Cardiac fibroblast (primary cell): Measurements from ENCODE around the gene TBX21.
A peak's percentile ranks its signal among the peaks of the same experiment; 100 is the strongest.

ENCODE experiments used
- DNase-seq, 2 donors: peaks; one replicate each; pipeline versions ENCODE4 v3.0.0 to v3.0.0-alpha.2; 2010; ENCODE audit warnings: low read depth in 2 of 2
- H3K4me3 ChIP-seq, 2 donors: replicated peaks in 1 of 2; 1 replicate in 1 of 2; 2 replicates in 1 of 2; pipeline ENCODE4 v1.5.1; 2011; ENCODE audit warnings: low read depth in 2 of 2, low read length in 2 of 2, mild to moderate bottlenecking in 2 of 2, moderate library complexity in 1 of 2
- CTCF ChIP-seq: IDR thresholded peaks from one replicate; pipeline ENCODE4 v1.5.1; 2011; ENCODE audit warnings: low read depth, mild to moderate bottlenecking, low read length, inconsistent platforms

TBX21 gene

GRCh38 chr17:47720196-47720595 lies 12.8 kb upstream of the TBX21 start:
- DNase-seq, result no peak
- H3K4me3 ChIP-seq, result no peak overlapping the region
- TF ChIP-seq CTCF, result no peak

DNA sequence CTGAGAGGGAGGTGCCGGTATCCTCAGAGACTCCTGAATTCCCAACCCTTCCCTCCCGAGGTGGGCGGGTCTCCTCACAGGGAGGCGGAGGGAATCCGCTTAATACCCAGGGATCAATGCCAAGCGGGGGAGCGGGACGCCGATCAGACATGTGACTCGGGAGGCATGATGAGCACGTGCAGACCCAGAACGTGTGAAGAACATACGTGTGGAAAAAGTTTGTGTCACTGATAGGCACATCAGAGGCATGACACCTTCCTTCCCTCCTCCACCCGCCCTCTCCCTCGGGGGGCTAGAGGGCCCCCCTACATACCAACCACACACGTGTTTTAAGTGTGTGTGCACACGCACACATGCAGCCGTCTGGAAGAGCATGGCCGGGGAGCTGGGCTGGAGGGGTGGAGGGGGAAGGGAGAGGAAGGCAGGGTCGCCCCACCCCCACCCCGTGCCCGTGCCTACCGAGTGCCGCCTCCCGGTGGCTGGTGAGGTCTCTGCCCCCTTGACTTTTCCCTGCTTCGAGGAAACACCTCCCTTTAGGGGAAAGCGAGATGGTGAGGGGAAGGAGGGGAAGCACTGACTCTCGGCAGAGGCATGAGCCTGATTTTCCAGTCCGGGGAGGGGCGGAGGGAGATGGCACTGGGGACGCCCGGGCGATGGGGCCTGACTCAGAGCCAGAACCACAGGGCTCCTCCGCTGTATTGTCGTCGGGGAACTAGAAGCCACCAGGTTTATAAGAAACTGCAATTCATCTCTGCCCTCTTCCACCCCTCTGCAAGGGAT lies 12.1 kb upstream of the TBX21 start:
- peak in 1 of 2 donors; percentile 13 for DNase-seq
- TF ChIP-seq CTCF, result no peak
- H3K4me3 ChIP-seq, result no peak overlapping the region

DNA sequence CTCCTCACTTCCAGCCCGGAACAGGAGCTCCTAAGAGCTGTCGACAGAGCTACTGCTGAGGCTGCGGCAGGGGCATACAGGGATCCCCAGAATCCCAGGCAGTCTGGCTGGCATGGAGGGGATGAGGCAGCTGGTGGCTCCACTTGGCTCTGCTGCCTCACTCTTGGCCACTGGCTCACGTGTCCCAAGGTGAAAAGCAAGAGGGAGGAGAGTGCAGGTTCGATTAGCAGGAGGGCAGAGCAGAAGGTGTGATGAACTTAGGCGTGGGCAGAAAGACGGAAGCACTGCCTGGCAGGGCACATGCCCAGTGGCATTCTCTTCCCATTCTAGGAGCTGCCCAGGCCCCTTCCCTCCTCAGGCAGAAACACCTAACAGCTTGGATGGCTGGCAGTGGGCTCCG lies 11.3 kb upstream of the TBX21 start:
- TF ChIP-seq CTCF, result no peak
- H3K4me3 ChIP-seq, result no peak overlapping the region
- no peak for DNase-seq

GRCh38 chr17:47724705-47725104 lies 8.3 kb upstream of the TBX21 start:
- no peak for DNase-seq
- no peak for TF ChIP-seq CTCF
- no peak overlapping the region for H3K4me3 ChIP-seq

GRCh38 chr17:47725446-47726111 lies 7.5 kb upstream of the TBX21 start:
- no peak overlapping the region for H3K4me3 ChIP-seq
- peak; percentile 4 for TF ChIP-seq CTCF
- no peak for DNase-seq

GRCh38 chr17:47726796-47727703 lies 6.0 kb upstream of the TBX21 start:
- DNase-seq, result no peak
- H3K4me3 ChIP-seq, result no peak overlapping the region
- no peak for TF ChIP-seq CTCF
